ENCODE data around the gene HTATSF1.

The HTATSF1 gene, protein sequence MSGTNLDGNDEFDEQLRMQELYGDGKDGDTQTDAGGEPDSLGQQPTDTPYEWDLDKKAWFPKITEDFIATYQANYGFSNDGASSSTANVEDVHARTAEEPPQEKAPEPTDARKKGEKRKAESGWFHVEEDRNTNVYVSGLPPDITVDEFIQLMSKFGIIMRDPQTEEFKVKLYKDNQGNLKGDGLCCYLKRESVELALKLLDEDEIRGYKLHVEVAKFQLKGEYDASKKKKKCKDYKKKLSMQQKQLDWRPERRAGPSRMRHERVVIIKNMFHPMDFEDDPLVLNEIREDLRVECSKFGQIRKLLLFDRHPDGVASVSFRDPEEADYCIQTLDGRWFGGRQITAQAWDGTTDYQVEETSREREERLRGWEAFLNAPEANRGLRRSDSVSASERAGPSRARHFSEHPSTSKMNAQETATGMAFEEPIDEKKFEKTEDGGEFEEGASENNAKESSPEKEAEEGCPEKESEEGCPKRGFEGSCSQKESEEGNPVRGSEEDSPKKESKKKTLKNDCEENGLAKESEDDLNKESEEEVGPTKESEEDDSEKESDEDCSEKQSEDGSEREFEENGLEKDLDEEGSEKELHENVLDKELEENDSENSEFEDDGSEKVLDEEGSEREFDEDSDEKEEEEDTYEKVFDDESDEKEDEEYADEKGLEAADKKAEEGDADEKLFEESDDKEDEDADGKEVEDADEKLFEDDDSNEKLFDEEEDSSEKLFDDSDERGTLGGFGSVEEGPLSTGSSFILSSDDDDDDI

DNA sequence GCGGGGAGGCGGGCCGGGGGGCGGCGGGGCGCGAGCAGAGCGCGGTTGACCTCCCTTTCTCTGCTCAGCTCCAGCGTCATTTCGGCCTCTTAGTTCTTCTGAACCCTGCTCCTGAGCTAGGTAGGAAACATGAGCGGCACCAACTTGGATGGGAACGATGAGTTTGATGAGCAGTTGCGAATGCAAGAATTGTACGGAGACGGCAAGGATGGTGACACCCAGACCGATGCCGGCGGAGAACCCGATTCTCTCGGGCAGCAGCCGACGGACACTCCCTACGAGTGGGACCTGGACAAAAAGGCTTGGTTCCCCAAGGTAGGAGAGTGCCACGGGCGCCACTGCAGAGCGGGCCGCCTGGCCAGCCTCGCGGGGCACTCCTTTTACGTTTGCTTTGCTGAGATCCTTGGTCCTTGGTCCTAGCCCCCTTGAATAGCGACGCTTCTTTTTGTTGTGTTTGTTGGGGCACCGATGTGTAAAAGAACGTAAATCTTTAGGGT is at the start of gene HTATSF1:
Gene HTATSF1 (plus strand): TSS at position 37 of the 497 bp plus-strand sequence. CDS start 93 bp downstream, at position 130.
- no peak for DNase-seq (ENCODE audit: low read depth)

GRCh38 chrX:136447968-136448367 is 49.4 kb upstream of the HTATSF1 start:
- no peak for DNase-seq (ENCODE audit: low read depth)

- no peak for DNase-seq (ENCODE audit: low read depth)
Measured at GRCh38 chrX:136450050-136450830, 47.2 kb upstream of the HTATSF1 start.

DNA sequence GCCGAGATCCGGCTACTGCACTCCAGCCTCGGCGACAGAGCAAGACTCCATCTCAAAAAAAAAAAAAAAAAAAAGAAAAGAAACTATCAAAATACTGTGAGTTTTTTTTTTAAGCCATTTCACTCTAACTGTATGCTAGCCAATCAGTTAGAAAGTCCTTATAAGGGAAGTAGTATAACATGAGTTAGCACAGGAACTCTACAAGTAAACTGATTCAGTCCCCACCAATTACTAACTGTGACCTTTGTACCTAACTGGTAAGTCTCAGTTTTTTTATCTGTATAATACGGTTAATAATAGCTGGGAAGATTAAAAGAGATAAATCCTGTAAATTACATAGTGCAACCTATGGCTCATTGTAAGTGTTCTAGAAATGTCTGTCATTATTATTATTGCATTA is 44.8 kb upstream of the HTATSF1 start:
- DNase-seq (ENCODE audit: low read depth): no peak

DNA sequence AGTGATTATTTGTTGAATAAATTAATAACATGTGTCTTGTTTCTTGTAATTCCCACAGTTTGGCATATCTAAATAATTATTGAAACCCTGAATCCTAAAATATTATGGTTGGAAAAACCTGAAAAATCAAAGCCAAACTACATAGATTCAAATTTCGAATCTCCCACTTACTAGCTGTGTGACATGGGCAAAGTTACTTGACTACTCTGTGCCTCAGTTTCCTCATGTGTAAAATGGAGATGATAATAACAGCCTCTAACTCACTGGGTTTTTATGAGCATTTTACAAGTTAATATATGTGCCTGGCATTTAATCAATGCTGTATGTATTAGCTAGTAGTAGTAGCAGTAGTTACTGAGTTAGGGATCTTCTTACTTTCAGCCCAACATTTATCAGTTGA is 44.3 kb upstream of the HTATSF1 start:
- no peak for DNase-seq (ENCODE audit: low read depth)

DNA sequence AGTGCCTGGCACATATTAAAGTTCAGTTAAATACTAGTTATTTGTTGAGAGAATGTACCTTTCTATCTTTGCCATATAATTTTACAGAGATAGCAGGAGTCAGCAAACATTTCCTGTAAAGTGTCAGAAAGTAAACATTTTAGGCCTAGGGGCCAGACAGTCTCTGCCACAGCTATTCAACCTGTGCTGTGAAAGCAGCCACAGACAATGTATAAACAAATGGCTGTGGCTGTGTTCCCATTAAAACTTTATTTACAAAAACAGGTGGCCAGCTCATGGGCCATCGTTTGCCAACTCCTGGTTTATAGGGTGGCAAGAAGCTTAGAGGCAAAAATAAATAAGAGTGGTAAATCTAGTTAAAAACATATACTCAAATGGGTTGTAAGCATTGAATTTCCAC is 43.6 kb upstream of the HTATSF1 start:
- DNase-seq (ENCODE audit: low read depth): no peak

DNA sequence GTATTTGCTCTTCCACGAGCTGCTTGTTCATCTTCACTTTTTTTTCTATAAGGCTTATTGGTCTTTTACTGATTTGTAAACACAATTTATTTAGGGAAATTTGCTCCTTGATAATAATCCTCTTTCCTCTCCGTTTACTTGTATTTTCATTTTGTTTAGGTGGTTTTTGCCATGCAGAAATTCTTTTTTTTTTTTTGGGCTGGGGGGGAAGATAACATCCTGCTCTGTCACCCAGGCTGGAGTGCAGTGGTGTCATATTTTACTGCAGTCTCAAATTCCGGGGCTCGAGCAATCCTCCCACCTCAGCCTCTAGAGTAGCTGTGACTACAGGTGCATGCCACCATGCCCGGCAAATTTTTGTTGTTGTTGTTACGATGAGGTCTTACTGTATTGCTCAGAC is 41.3 kb upstream of the HTATSF1 start:
- DNase-seq (ENCODE audit: low read depth): no peak

DNA sequence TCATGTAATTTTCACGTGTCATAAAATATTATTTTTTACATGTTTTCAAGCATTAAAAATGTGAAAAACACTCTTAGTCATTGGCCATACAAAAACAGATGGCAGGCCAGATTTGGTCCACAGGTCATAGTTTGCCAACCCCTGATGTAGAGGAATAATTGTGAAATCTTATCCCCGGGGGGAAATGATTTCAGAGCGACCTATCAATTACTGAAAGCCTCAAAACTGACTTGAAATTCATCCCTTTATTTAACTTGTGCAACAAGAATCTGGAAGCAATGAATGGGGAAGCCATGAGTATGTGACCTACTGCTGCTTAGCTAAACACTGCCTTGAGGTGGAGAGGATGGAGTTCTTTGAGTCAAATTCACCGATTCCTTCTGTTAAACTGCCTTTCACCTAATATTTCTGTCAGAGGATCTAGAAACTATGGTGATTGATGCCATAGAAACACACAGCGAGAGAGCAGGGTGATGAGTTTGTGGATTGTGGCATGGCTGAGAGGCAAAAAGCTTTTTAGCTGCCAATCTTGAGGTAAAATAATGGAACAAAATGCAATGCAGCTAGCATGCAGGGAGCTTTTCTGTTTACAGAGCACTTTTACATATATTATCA is 40.0 kb upstream of the HTATSF1 start:
- DNase-seq (ENCODE audit: low read depth): no peak

GRCh38 chrX:136464589-136464988 is 32.8 kb upstream of the HTATSF1 start:
- no peak for DNase-seq (ENCODE audit: low read depth)

DNA sequence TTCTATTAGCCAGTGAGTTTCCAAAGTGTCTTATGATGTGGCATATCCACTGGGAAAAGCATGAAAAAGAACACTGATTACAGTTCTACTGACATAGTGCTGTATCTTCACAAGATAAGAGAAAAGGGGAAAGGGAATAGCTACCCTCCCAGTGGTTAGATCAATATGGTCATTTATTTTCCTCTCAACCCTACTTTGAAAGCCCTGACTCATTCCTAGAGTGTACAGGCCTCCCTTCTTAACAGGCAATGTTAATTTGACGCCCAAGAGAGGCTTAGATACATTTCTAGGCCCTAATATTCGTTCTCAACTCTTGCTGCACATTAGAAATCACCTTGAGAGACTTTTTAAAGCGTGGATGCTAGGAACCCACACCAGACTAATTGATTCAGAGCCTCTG is 30.1 kb upstream of the HTATSF1 start:
- no peak for DNase-seq (ENCODE audit: low read depth)

DNA sequence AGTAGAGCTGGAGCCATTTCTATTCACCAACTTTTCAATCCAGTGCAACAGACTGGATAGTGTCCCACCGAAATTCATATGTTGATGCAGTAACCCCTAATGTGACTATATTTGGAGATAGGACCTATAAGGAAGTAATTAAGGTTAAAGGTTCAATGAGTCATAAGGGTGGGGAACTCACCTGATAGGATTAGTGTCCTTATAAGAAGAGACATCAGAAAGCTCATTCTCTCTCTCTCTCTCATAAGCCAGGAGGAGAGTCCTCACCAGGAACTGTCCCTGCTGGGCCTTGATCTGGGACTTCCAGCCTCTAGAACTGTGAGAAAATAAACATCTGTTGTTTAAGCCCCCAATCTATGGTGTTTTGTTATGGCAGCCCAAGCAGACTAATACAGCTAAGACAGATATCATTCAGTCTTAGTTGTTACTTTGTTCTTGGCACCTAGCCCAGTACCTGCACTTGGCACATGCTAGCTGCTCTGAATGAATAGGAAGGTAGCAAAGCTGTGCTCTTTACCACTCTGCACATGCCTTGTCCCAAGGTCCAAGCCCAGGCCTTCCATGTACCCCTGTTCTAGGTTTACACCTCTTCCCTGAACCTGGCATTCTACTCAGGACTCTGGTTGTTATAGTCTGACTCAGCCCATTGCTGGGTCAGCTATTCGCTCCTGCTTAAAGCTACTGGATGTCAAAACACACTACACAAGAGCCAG is 28.8 kb upstream of the HTATSF1 start:
- DNase-seq (ENCODE audit: low read depth): no peak

- DNase-seq (ENCODE audit: low read depth): no peak
Measured at GRCh38 chrX:136473663-136474062, 23.7 kb upstream of the HTATSF1 start.

- DNase-seq (ENCODE audit: low read depth): no peak
Measured at GRCh38 chrX:136475236-136475635, 22.2 kb upstream of the HTATSF1 start.

GRCh38 chrX:136476501-136476900 is 20.9 kb upstream of the HTATSF1 start:
- DNase-seq (ENCODE audit: low read depth): no peak

DNA sequence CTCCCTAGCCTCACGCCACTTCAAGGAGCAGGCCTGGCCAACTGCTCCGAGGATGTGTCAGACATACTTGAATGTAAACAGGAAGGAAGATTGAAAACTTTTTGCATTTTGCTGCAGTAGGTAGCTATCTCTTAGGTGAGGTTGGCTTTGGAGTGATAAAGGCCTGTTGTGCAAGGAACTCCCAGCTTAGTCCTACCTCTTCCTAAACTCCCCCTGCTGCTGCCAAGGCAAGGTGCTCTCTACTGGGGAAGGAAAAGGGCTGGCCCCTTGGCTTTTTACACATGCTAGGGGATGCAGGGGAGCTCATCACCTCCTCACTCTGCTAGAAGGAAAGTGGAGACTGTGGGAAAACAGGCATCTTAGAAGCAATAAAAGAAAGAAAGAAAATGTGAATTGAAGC is 20.4 kb upstream of the HTATSF1 start:
- no peak for DNase-seq (ENCODE audit: low read depth)

DNA sequence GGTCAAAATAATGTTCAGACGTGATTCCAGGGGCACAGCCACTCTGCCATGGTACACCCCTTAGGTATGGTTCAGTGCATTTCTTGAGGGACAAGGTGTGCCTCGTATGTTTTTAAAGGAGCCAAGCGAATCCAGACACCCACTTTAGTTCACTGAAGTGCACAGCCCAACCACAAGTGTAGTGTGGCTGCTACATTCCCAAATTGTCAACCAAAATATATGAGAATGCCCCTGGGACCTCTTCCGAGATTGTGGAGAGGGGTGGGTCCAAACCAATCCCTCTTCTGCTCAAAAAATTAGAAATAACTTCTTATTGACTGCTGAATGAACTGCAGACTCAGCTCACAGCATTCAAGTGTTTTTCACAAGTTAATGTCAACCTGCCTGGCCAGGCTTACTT is 17.0 kb upstream of the HTATSF1 start:
- no peak for DNase-seq (ENCODE audit: low read depth)

DNA sequence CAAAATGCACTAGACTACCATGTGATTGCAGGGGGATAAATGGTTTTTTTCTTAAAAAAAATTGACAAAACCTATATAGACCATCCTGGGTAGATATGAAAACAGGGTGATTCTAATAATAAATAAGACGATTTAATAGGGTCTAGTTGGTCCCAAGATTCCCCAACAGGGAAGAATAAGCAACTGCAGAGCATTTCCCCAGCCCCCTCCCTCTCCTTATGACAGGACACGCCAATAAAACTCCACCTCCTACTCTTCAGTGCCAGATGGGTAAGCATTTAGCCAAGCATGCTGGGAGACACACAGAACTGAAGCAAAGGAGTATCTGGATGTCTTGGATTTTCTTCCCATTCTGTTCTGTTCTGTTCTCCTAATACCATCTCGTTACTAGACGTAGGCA is 9.7 kb upstream of the HTATSF1 start, which contains the start of gene BRS3:
Gene BRS3 (plus strand): TSS at position 301 of the 400 bp plus-strand sequence. CDS start 168 bp downstream, outside the sequence.
- DNase-seq (ENCODE audit: low read depth): no peak

GRCh38 chrX:136488706-136489105 is 8.7 kb upstream of the HTATSF1 start:
- no peak for DNase-seq (ENCODE audit: low read depth)

GRCh38 chrX:136491832-136492231 is 5.6 kb upstream of the HTATSF1 start:
- DNase-seq (ENCODE audit: low read depth): no peak

DNA sequence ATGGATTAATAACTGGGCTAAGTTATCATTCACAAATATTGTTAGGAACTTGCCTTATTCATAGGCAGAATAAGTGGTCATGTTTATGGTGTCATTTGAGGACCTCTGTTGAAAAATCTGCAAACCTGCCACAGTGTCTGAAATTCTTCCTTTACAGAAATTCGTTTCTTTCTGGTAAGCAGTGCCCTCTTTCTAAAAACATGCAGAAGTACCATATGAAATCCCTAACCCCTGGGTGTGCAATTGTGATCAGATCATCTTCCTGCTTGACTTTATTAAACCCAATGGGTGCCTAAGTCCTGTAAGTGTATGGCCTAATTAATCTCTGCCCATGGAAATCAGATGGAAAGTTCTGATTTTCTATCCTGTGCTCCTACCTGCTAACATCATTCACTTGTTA is 4.4 kb upstream of the HTATSF1 start:
- no peak for DNase-seq (ENCODE audit: low read depth)

- no peak for DNase-seq (ENCODE audit: low read depth)
Measured at GRCh38 chrX:136495043-136495442, 2.3 kb upstream of the HTATSF1 start.
